Motor neuron (in vitro differentiated cells): ENCODE data around the gene ADGRD2. TPM values are rescaled to one million over a fixed set of nuclear protein-coding genes. Genes with fewer than 3 reads are reported as not detected.

Experiments
- ATAC-seq, 8 experiments: fragments of 200-7000 bp; cut with Tn5 transposase; replicated peaks in 6 of 8; 2 replicates each; pipeline ENCODE4 v1.8.0; 2021; ENCODE audit warnings: mild to moderate bottlenecking in 8 of 8, moderate library complexity in 8 of 8
- H3K27ac ChIP-seq, 2 donors: fragments of 250-450 bp; sonication (Bioruptor Pico); 2 replicates each; pipeline ENCODE4 v1.9.0; 2021; ENCODE audit warnings: antibody characterized with exemption in 2 of 2, mild to moderate bottlenecking in 2 of 2, moderate library complexity in 1 of 2
- H3K4me1 ChIP-seq, 2 donors: fragments of 250-450 bp; sonication (Bioruptor Pico); replicated peaks in 1 of 2; 2 replicates each; pipeline ENCODE4 v1.6.1; 2021; ENCODE audit warnings: antibody characterized with exemption in 2 of 2, mild to moderate bottlenecking in 2 of 2, moderate library complexity in 1 of 2
- H3K4me3 ChIP-seq, 5 donors: fragments of 250-450 bp; sonication (Bioruptor Pico); 2 replicates each; pipeline ENCODE4 v1.9.0; 2021; ENCODE audit warnings: antibody characterized with exemption in 5 of 5, mild to moderate bottlenecking in 5 of 5, moderate library complexity in 4 of 5
- WGBS, 10 experiments: fragments of 450-650 bp; shearing (Covaris generic); methylation state at CpG; one replicate each; pipeline ENCODE4 v1.0.0; 2022; 5-methylcytosine and 5-hydroxymethylcytosine counted together
- in situ Hi-C, 9 experiments: fragments of 400-800 bp; cut with MboI; loops; one replicate each; pipeline ENCODE4 v1.15.0; 2021; ENCODE audit warnings: low sequenced_read_pairs in 9 of 9, low pct_unique_long_range_greater_than_20kb in 2 of 9; ENCODE audit not compliant: unreplicated experiment in 9 of 9
- total RNA-seq, 8 experiments: library from RNA; unstranded; fragments of 300-600 nt; gene quantifications; 2 replicates each; pipeline versions ENCODE4 v1.2.3 to v1.2.4, GENCODE V29; 2022

The ADGRD2 gene
- total RNA-seq, 8 experiments from 2014 or later: 0.14 to 6.2 (median 0.68) TPM; not detected in 2

DNA sequence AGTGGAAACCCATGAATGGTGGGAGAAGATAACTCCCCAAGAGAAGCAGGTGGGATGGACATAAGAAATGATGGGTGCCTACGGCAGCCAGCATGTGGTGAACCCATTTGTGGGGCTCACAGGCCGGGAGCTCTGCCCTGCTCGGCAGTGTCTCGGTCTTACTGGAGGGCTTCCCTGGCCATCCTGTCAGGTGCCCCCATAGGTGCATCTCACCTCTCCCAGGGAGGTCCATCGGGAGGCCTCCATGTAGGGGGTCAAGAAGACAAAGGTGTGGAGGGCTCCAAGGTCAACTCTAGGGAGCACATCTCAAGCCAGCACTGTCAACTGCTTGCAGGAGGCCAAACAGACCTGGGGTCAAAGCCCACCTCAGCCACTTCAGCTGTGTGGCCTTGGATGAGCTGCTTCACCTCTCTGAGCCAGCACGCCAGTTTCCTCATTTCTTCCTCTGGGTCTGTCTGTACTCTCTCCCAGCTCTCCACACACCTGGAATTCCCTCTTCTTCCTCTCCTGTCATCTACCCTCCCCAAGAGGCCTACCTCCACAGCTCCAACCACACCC is 10.5 kb upstream of the ADGRD2 start:
- WGBS, 10 experiments: 73 to 100% (median 100%) methylated on average over 1 to 3 of the region's 6 CpGs; no CpG with 5 or more reads in 6 of the 10 experiments
- in situ Hi-C loops: loop anchor here in 1 of 9 experiments (25.0 kb wide), 1 partner anchor 98 kb away; no protein-coding TSS in a partner anchor

DNA sequence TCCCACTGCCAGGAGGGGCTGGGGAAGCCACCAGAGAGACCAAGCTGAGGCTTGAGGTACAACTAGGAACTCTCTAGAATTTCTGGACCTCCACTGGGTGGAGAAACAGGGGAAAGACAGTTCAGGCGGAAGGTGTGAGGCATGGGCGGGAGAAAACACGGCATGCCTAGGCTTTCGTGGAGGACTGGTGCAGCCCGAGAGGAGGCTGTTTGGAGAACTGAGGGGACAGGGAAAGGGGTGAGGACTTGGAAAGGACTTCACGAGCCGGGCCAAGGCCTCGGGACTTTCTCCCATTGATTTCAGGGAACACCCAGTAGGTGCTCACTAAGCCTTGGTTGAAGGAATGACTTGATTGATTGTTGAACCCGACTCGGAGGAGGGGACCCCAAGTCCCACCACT is 9.5 kb upstream of the ADGRD2 start:
- in situ Hi-C loops: loop anchor here in 1 of 9 experiments (25.0 kb wide), 1 partner anchor 97 kb away; no protein-coding TSS in a partner anchor
- Histone ChIP-seq H3K27ac (no peak overlapping the region), H3K4me3 (no peak overlapping the region), H3K4me1 (peaks cover 0 to 3% of the 10 kb centered on the region in 2 donors)
- ATAC-seq: no peak
- 54 to 94% (median 80%) methylated on average over 1 to 5 of the region's 10 CpGs; no CpG with 5 or more reads in 5 of the 10 experiments for WGBS, 10 experiments

More for the DNA sequence above, 10.5 kb upstream of the ADGRD2 start:
- Histone ChIP-seq H3K27ac (no peak overlapping the region), H3K4me1 (peaks cover 0 to 3% of the 10 kb centered on the region in 2 donors), H3K4me3 (no peak overlapping the region)
- ATAC-seq: no peak

DNA sequence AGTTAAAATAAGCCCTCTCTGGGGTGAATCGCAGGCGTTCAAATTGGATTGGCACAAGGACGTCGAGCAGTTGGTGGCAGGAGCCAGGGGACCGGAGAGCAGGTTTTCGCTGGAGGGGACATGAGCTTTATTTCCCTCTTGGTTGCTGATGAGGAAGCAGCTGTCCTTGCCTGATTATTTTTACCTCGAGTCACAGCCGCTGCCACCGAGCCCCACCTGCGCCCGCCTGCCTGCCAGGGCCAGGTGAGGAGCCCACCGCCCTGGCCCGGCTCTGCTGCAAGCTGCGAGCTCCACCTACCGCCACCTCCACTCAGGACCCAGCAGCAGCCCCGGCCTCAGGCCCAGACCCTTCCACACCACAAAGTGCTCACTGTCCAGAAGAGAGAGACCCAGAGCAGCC is 9.0 kb upstream of the ADGRD2 start:
- no peak for ATAC-seq
- in situ Hi-C loops: loop anchor here in 1 of 9 experiments (25.0 kb wide), 1 partner anchor 96 kb away; no protein-coding TSS in a partner anchor
- Histone ChIP-seq H3K27ac (no peak overlapping the region), H3K4me3 (no peak overlapping the region), H3K4me1 (no peaks in the 10 kb centered on the region)
- WGBS, 10 experiments: 60 to 93% (median 87%) methylated on average over 3 to 8 of the region's 16 CpGs; no CpG with 5 or more reads in 4 of the 10 experiments

DNA sequence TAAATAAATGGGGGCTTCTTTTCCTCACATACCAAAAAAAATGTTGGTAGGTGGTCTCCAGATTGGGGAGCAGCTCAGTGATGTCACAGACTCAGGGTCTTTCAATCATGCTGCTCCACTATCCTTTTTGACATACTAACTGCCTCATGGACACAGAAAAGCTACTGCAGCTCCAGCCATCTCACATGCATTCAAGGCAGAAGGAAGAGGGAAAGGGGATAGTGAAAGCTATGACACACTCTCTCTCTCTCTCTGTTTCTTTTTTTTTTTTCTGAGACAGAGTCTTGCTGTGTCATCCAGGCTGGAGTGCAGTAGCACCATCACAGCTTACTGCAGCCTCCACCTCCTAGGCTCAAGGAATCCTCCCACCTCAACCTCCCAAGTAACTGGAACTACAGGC is 7.9 kb upstream of the ADGRD2 start:
- in situ Hi-C loops: loop anchor here in 1 of 9 experiments (25.0 kb wide), 1 partner anchor 95 kb away; no protein-coding TSS in a partner anchor
- no peaks in the 10 kb centered on the region for H3K4me1 ChIP-seq
- H3K27ac ChIP-seq: no peak overlapping the region
- peak in 2 of 8 experiments; percentile 43 to 78 for ATAC-seq
- no peak overlapping the region for H3K4me3 ChIP-seq

DNA sequence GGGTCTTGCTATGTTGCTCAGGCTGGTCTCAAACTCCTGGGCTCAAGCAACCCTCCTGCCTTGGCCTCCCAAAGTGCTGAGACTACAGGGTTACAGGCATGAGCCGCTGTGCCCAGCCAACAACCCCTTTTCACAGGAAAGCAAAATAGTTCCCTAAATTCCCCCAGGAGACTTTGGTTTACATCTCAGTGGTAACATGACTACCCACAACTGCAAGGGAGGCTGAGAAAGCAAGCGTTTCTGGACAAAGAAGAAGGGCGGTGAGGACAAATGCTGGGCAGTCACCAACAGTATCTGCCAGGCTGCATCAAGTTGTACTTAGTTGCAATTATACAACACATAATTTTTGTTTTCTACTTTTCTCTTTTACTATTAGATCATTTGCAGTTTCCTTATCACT is 7.4 kb upstream of the ADGRD2 start:
- Histone ChIP-seq H3K4me3 (no peak overlapping the region), H3K27ac (no peak overlapping the region), H3K4me1 (no peaks in the 10 kb centered on the region)
- 0 to 100% (median 80%) methylated on average over 1 to 3 of the region's 3 CpGs; no CpG with 5 or more reads in 1 of the 10 experiments for whole genome bisulfite sequencing, 10 experiments
- ATAC-seq: no peak
- in situ Hi-C loops: loop anchor here in 1 of 9 experiments (25.0 kb wide), 1 partner anchor 94 kb away; no protein-coding TSS in a partner anchor

DNA sequence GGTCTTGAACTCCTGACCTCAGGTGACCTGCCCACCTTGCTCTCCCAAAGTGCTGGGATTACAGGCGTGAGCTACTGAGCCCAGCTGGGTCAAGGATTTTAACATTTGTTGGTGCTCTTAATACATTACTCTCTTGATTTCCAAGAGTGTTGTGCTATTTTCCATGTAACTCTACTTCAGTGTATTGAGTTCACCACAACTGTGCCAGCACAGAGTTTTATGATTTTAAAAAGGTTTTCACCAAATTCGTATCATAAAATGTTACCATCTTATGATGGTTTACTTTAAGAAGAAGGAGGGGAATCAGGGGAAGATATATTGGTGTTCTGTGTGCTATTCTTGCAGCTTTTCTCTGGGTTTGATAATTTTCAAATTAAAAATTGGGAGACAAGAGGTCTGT is 6.6 kb upstream of the ADGRD2 start:
- H3K4me3 ChIP-seq: no peak overlapping the region
- no peak for ATAC-seq
- H3K27ac ChIP-seq: no peak overlapping the region
- H3K4me1 ChIP-seq: peaks cover 0 to 2% of the 10 kb centered on the region in 2 donors
- WGBS, 10 experiments: 0 to 90% (median 58%) methylated on average over 1 to 2 of the region's 2 CpGs; no CpG with 5 or more reads in 1 of the 10 experiments
- in situ Hi-C loops: loop anchor here in 1 of 9 experiments (25.0 kb wide), 1 partner anchor 94 kb away; no protein-coding TSS in a partner anchor

DNA sequence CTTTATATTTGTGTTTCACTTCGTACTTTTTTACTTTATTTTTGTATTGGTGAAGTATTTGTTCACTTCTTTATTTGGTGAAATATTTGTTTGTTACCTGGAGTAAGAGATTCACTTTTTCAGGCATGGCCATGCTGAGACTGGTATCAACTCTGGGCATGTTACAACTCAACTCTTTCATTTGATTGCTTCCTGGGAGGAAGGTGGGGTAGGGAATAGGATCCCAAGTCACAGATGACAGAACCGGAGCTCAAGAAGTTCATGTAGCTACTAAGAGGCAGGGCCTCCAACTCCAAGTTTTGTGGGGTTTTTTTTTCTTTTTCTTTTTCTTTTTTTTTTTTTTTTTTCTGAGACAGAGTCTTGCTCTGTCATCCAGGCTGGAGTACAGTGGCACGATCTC is 6.1 kb upstream of the ADGRD2 start:
- no peak for ATAC-seq
- 11 to 100% (median 81%) methylated on average over 1 to 3 of the region's 3 CpGs for WGBS, 10 experiments
- in situ Hi-C loops: loop anchor here in 1 of 9 experiments (25.0 kb wide), 1 partner anchor 93 kb away; no protein-coding TSS in a partner anchor
- no peak overlapping the region for H3K27ac ChIP-seq
- no peak overlapping the region for H3K4me3 ChIP-seq
- peaks cover 0 to 2% of the 10 kb centered on the region in 2 donors for H3K4me1 ChIP-seq

DNA sequence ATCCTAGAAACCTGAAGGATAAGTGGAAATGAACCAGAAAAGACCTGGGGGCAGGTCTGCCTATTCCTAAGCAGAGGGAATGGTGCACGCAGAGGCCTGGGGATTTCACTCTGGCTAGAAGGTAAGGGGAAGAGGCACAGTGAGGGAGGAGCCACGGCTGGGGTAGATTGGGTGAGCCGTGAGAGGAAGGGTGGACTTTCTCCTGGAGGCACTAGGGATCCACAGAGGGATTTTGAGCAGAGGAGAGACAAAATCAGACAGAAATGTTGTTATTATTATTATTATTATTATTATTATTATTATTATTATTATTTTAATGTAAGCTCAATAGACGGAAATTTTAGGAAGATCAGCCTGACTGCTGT is 3.0 kb upstream of the ADGRD2 start:
- Histone ChIP-seq H3K4me3 (no peak overlapping the region), H3K4me1 (peaks cover 5 to 15% of the 10 kb centered on the region in 2 donors), H3K27ac (no peak overlapping the region)
- no peak for ATAC-seq
- 0 to 92% (median 50%) methylated on average over 1 to 3 of the region's 4 CpGs; no CpG with 5 or more reads in 2 of the 10 experiments for WGBS, 10 experiments
- in situ Hi-C loops: loop anchor here in 1 of 9 experiments (25.0 kb wide), 1 partner anchor 90 kb away; no protein-coding TSS in a partner anchor

DNA sequence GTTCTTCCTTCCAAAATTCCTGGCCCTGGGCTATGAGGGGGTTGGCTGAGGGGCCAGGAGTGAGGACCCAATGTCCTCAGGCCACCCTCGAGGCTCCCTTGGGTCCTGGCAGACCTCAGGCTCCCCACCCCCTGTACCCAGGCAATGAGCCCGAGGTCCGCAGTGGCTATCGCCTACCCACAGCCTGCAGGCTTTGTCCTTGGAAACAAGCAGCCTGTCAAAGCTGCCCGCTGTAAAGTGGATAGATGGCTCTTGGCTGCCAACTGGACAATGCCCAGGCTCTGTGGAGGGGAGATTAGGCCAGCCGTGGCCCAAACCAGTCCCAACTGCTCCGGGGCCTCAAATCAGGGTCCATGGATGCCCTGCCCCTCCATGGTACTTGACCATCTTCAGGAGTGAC is 2.2 kb upstream of the ADGRD2 start:
- ATAC-seq: peak in 5 of 8 experiments; percentile 74 to 93 (median 90)
- Histone ChIP-seq H3K27ac (no peak overlapping the region), H3K4me3 (no peak overlapping the region), H3K4me1 (peaks cover 5 to 15% of the 10 kb centered on the region in 2 donors)
- WGBS, 10 experiments: 20 to 95% (median 60%) methylated on average over 1 to 4 of the region's 7 CpGs; no CpG with 5 or more reads in 5 of the 10 experiments
- in situ Hi-C loops: loop anchor here in 1 of 9 experiments (25.0 kb wide), 1 partner anchor 89 kb away; no protein-coding TSS in a partner anchor

DNA sequence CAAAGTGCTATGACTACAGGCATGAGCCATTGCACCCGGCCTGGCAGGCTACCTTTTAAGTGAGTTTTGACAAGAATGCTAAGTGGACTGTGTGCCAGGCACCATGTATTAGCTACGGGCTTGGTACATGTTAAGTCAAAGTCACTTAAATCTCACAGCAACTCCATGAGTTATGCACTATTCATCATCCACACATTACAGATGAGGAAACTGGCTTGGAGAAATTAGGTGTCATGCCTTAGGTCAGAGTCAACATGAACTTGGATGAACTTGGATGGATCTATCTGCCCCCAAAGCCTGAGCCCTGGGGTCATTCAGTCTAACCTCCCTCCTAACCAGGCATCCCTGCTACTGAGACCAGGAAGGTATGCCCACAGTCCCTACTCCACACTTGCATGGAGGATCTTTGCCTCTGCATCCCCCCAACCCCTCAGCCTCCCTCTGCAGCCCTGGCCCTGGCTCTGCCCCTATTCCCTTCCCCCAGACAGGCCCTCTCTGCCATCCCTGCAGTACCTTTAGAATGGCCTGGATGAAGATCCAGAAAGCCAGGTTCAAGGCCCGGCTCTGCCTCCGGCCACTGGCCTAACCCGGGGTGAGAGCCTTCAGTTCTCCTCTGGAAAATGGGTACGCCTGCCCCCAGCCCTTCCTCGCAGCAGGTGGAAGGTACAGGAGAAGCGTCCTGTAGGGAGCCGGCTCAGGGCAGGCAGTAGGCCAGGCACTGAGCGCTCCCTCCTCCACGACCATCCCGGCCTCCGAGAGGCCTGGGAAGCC is 685 bp upstream of the ADGRD2 start:
- Histone ChIP-seq H3K27ac (no peak overlapping the region), H3K4me1 (peaks cover 5 to 17% of the 10 kb centered on the region in 2 donors), H3K4me3 (no peak overlapping the region)
- no peak for ATAC-seq
- in situ Hi-C loops: loop anchor here in 1 of 9 experiments (25.0 kb wide), 1 partner anchor 88 kb away; no protein-coding TSS in a partner anchor
- WGBS, 10 experiments: 40 to 100% (median 87%) methylated on average over 1 to 3 of the region's 13 CpGs; no CpG with 5 or more reads in 4 of the 10 experiments

DNA sequence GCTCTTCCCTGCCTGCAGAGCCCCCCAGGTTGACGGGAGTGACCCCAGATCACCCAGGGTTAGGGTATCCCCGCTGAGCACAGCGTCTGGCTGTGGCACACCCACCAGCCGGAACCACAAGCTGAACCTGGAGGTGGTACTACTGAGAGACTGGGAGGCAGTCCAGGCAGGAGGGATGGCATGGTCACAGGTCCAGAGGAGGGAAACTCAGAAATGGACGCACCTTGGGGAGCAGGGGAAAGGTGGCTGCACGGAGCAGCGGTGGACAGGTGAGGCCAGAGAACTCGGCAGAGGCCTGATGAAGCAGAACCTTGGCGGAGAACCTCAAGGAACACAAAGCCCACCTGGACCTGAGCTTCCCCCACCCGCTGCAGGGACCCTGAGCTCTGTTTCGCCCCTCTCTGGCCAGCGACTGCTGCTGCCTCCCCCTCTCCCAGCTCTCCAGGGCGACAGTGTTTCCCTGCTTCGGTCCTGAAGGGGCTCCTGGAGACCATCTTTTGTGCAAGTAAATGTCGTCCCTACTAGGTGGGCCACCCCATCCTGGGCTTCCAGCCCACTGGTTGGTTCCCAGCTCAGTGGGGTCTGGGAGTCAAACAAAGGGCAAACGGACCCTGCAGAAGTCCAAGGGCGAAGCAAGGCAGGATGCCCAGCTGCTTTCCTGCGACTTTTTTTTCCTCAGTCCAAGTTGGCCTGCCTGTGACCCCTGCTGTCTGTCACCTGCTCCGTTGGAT is 845 bp downstream of the ADGRD2 start:
- Histone ChIP-seq H3K27ac (no peak overlapping the region), H3K4me1 (peaks cover 5 to 17% of the 10 kb centered on the region in 2 donors), H3K4me3 (no peak overlapping the region)
- in situ Hi-C loops: no loop called here
- ATAC-seq: peak in 1 of 8 experiments; percentile 17
- WGBS, 10 experiments: 17 to 63% (median 54%) methylated on average over 1 to 15 of the region's 19 CpGs; no CpG with 5 or more reads in 4 of the 10 experiments

DNA sequence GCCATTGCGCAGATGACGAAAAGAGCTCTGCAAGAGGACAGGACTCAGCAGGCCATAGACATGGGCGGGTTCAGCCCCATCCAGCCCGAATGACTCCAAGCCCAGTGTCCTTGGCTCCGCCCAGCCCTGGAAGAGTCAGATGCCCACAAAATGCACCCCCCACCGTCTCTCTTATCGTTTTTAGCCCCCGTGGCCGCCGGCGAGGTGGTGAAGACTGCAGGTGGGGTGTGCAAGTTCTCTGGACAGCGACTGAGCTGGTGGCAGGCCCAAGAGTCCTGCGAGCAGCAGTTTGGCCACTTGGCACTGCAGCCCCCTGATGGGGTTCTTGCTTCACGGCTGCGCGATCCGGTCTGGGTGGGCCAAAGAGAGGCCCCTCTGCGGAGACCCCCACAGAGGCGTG is 2.1 kb downstream of the ADGRD2 start:
- Histone ChIP-seq H3K4me3 (no peak overlapping the region), H3K4me1 (peaks cover 5 to 17% of the 10 kb centered on the region in 2 donors), H3K27ac (no peak overlapping the region)
- in situ Hi-C loops: no loop called here
- 63 to 100% (median 96%) methylated on average over 1 to 12 of the region's 19 CpGs; no CpG with 5 or more reads in 5 of the 10 experiments for WGBS, 10 experiments
- ATAC-seq: no peak
